HEK293T (cell line): ENCODE results near the gene TMEM225.
"Not testable (repeated sequence)": the region's sequence is repeated elsewhere in the genome, so short reads cannot be mapped to it uniquely, and the experiment has no call there.

ENCODE experiments used
- CTCF ChIA-PET: fragments of 350-600 bp; formaldehyde crosslinking; extraction: SDS; loops from one replicate; lab custom pipeline; 2021; ENCODE audit warnings: antibody characterized with exemption, inconsistent platforms; lab: Yijun Ruan, JAX
- POLR2A ChIA-PET: fragments of 350-600 bp; formaldehyde crosslinking; extraction: SDS; loops from one replicate; lab custom pipeline; 2020; ENCODE audit warnings: antibody characterized with exemption, inconsistent platforms; lab: Yijun Ruan, JAX
- DNase-seq: peaks from one replicate; pipeline ENCODE4 v3.0.0; 2012; ENCODE audit warnings: mixed read lengths; ENCODE audit errors: extremely low spot score
- ARNT ChIP-seq: fragments of 450-650 bp; IDR thresholded peaks from 2 replicates; pipeline ENCODE4 v1.6.1; 2017; ENCODE audit warnings: mild to moderate bottlenecking
- BHLHE40 ChIP-seq: fragments of 450-650 bp; IDR thresholded peaks from 2 replicates; pipeline ENCODE4 v1.6.1; 2016; ENCODE audit warnings: mild to moderate bottlenecking, moderate library complexity, borderline replicate concordance
- CTBP1 ChIP-seq: fragments of 450-650 bp; IDR thresholded peaks from 2 replicates; pipeline ENCODE4 v1.6.1; 2016; ENCODE audit warnings: borderline replicate concordance
- ELF4 ChIP-seq: fragments of 450-650 bp; IDR thresholded peaks from 2 replicates; pipeline ENCODE4 v1.6.1; 2017; ENCODE audit warnings: antibody characterized with exemption
- FOXA1 ChIP-seq: fragments of 450-650 bp; IDR thresholded peaks from 2 replicates; pipeline ENCODE4 v1.6.1; 2016; ENCODE audit warnings: mild to moderate bottlenecking
- FOXK2 ChIP-seq: fragments of 450-650 bp; IDR thresholded peaks from 2 replicates; pipeline ENCODE4 v1.6.1; 2016; ENCODE audit warnings: mild to moderate bottlenecking
- FOXM1 ChIP-seq: fragments of 450-650 bp; IDR thresholded peaks from 2 replicates; pipeline ENCODE4 v1.6.1; 2017; ENCODE audit warnings: mild to moderate bottlenecking, borderline replicate concordance
- HDGF ChIP-seq: fragments of 450-650 bp; IDR thresholded peaks from 2 replicates; pipeline ENCODE4 v1.6.1; 2017; ENCODE audit warnings: antibody characterized with exemption, borderline replicate concordance
- L3MBTL2 ChIP-seq: fragments of 450-650 bp; conservative IDR thresholded peaks from 2 replicates; pipeline ENCODE4 v1.6.1; 2016; ENCODE audit warnings: mild to moderate bottlenecking
- LEF1 ChIP-seq: fragments of 450-650 bp; IDR thresholded peaks from 2 replicates; pipeline ENCODE4 v1.6.1; 2017; ENCODE audit warnings: mild to moderate bottlenecking, borderline replicate concordance
- NFRKB ChIP-seq: fragments of 450-650 bp; IDR thresholded peaks from 2 replicates; pipeline ENCODE4 v1.6.1; 2016; ENCODE audit warnings: mild to moderate bottlenecking, moderate library complexity
- PKNOX1 ChIP-seq: fragments of 450-650 bp; IDR thresholded peaks from 2 replicates; pipeline ENCODE4 v1.6.1; 2016
- SP1 ChIP-seq: fragments of 450-650 bp; IDR thresholded peaks from 2 replicates; pipeline ENCODE4 v1.6.1; 2017
- SUZ12 ChIP-seq: fragments of 450-650 bp; IDR thresholded peaks from 2 replicates; pipeline ENCODE4 v1.6.1; 2016; ENCODE audit warnings: mild to moderate bottlenecking
- TARDBP ChIP-seq: fragments of 450-650 bp; IDR thresholded peaks from 2 replicates; pipeline ENCODE4 v1.6.1; 2016
- ZNF384 ChIP-seq: fragments of 450-650 bp; IDR thresholded peaks from 2 replicates; pipeline ENCODE4 v1.6.1; 2016

TMEM225 gene

DNA sequence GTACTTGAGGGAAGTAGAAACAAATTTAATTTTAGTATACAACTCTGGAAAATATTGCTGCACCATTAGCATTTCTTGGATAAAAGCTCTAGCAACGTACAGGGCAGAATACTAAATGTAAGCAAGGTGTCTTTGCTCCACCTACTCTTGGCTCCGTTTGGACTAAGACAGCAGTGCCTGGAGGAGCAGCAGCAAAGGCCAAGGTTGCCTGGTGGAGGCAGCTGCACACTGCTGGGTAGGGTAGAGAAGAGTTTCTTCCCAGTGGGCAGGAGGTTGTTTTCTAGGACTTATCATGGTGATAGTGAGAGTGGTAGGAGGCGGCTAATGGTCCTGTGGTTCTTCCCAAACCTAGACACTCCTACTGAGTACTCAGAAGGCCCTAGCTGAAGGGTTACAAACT, 14.3 kb upstream of the TMEM225 start:
- ChIA-PET POLR2A (no interaction called here), CTCF (no interaction called here)
- TF ChIP-seq TARDBP: no peak
- no peak for TF ChIP-seq L3MBTL2
- TF ChIP-seq PKNOX1: no peak
- no peak for TF ChIP-seq FOXK2
- TF ChIP-seq ELF4: no peak
- no peak for TF ChIP-seq SUZ12
- no peak for TF ChIP-seq HDGF
- no peak for TF ChIP-seq ZNF384
- TF ChIP-seq FOXA1: no peak
- TF ChIP-seq BHLHE40: no peak
- no peak for TF ChIP-seq CTBP1
- TF ChIP-seq NFRKB: no peak
- no peak for TF ChIP-seq FOXM1
- TF ChIP-seq LEF1: no peak
- TF ChIP-seq SP1: no peak
- TF ChIP-seq ARNT: no peak
- no peak for DNase-seq

DNA sequence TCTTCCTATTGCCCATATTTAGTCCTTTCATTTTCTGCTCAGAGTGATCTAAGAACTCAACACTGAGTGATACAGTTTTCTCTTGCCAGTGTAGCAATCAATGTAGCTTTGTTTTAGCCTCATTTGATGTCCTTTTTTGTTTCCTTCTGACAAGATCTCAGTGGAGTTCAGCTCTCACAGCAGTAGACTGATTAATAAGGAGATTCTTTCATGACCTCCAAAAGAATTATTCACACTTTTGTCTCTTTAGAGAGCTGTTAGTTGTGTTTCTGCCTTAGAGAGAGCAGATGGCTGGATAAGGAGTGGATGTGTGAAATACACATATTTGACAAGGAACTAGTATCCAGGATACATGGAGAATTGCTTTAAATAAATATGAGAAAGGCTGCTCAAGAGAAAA, 6.6 kb upstream of the TMEM225 start:
- ChIA-PET POLR2A (no interaction called here), CTCF (no interaction called here)
- TF ChIP-seq TARDBP (no peak), ARNT (no peak), SUZ12 (no peak), FOXM1 (no peak), SP1 (no peak)
- no peak for DNase-seq

DNA sequence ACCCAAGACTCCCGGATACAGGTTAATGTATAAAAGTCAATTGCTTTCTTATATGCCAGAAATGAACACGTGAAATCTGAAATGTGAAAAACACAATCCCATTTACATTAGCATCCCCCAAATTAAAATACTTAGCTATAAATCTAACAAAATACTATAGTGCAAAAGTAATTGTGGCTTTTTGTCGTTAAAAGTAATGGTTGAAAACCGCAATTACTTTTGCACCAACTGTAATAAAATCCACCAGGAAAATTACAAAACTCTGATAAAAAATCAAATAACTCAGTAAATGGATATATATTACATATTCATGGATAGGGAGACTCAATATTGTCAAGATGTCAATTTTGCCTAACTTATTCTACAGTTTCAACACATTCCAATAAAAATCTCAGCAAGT, 4.6 kb downstream of the TMEM225 start:
- ChIA-PET CTCF (no interaction called here), POLR2A (no interaction called here)
- TF ChIP-seq ELF4 (peak; percentile 53; the same call in 1 of the 2 replicates), PKNOX1 (no peak)
- DNase-seq: no peak

DNA sequence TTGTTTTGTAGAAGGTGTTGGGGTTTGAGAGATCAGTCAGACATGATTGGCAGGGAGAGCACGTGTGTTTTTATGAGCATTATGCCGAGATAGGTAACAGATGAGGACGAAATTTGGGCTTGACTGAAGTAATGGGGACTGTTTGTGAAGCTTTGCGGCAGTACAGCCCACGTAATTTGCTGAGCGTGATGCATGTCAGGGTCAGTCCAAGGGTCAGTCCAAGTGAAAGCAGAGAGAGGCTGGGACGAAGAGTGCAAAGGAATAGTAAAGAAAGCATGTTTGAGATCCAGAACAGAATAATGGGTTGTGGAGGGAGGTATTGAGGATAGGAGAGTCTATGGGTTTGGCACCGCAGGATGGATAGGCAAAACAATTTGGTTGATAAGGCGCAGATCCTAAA, 17.7 kb downstream of the TMEM225 start:
- POLR2A ChIA-PET, CTCF ChIA-PET, DNase-seq: not testable (repeated sequence)

DNA sequence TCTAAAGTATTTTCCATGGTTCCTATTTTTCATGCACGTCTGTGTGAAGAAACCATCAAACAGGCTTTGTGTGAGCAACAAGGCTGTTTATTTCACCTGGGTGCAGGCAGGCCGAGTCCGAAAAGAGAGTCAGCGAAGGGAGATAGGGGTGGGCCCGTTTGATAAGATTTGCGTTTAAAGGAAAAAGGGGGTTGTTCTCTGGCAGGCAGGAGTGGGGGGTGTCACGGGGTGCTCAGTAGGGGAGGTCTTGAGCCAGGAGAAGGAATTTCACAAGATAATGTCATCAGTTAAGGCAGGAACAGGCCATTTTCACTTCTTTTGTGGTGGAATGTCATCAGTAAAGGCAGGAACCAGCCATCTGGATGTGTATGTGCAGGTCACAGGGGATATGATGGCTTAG, 20.2 kb downstream of the TMEM225 start:
- POLR2A ChIA-PET, CTCF ChIA-PET, DNase-seq: not testable (repeated sequence)

GRCh38 chr11:123859731-123860130, 25.7 kb downstream of the TMEM225 start:
- POLR2A ChIA-PET: no interaction called here
- TF ChIP-seq BHLHE40: no peak
- TF ChIP-seq ZNF384: no peak
- no peak for TF ChIP-seq NFRKB
- TF ChIP-seq SP1: no peak
- no peak for TF ChIP-seq CTBP1
- no peak for DNase-seq
- CTCF ChIA-PET: no interaction called here

GRCh38 chr11:123856444-123856843, 29.0 kb downstream of the TMEM225 start:
- ChIA-PET POLR2A (no interaction called here), CTCF (no interaction called here)
- TF ChIP-seq NFRKB: no peak
- TF ChIP-seq HDGF: no peak
- no peak for TF ChIP-seq CTBP1
- TF ChIP-seq FOXM1: no peak
- no peak for TF ChIP-seq TARDBP
- no peak for DNase-seq

- TF ChIP-seq HDGF (no peak), TARDBP (no peak), SP1 (no peak), L3MBTL2 (no peak), LEF1 (no peak), PKNOX1 (no peak), FOXK2 (no peak), FOXA1 (no peak), CTBP1 (no peak), SUZ12 (no peak), FOXM1 (no peak), NFRKB (no peak), BHLHE40 (no peak)
- ChIA-PET CTCF (no interaction called here), POLR2A (no interaction called here)
- no peak for DNase-seq
Measured at GRCh38 chr11:123853038-123853437, 32.4 kb downstream of the TMEM225 start.
